Right cardiac atrium (tissue), 5 donors: ENCODE results near the gene RRAGD. TPM values are rescaled to one million over a fixed set of nuclear protein-coding genes. Genes with fewer than 3 reads are reported as not detected.

ENCODE experiments used
- ATAC-seq, 2 donors: fragments of 200-7000 bp; cut with Tn5 transposase; one replicate each; pipeline versions ENCODE4 v1.8.0 to v1.9.1; 2020; ENCODE audit warnings: moderate library complexity in 2 of 2, mild to moderate bottlenecking in 1 of 2
- DNase-seq, 3 donors: peaks; one replicate each; pipeline ENCODE4 v3.0.0-alpha.2; 2020
- H3K27ac ChIP-seq: one replicate; pipeline ENCODE4 v1.5.1; 2013; ENCODE audit warnings: mild to moderate bottlenecking, low read length, control low read depth, moderate library complexity
- H3K27me3 ChIP-seq: one replicate; pipeline ENCODE4 v1.6.1; 2013; ENCODE audit not compliant: control insufficient read depth, insufficient read depth
- H3K4me1 ChIP-seq: one replicate; pipeline ENCODE4 v1.6.1; 2013; ENCODE audit warnings: low read length; ENCODE audit not compliant: control insufficient read depth, insufficient read depth
- H3K4me3 ChIP-seq: one replicate; pipeline ENCODE4 v1.5.1; 2013; ENCODE audit warnings: low read length, control low read depth
- H3K9me3 ChIP-seq: one replicate; pipeline ENCODE4 v1.6.1; 2013; ENCODE audit warnings: low read length; ENCODE audit not compliant: control insufficient read depth
- WGBS: extraction: QIAGEN DNeasy Blood & Tissue Kit; methylation state at CpG from one replicate; pipeline ENCODE4 v1.1.7; 2013; 5-methylcytosine and 5-hydroxymethylcytosine counted together
- intact Hi-C, 4 donors: fragments of 100-400 bp; cut with DNase I; formaldehyde crosslinking; loops; one replicate each; pipeline versions ENCODE4 v1.11.0 to v1.14.0; 2022 to 2023
- long read RNA-seq, 4 donors: library from polyadenylated mRNA; unstranded; transcript quantifications; one replicate each; pipeline ENCODE4 v2.0.0, GENCODE V29; 2020 to 2021
- polyA plus RNA-seq: library from polyadenylated mRNA; stranded (reverse); fragments of 200-250 nt; gene quantifications from one replicate; pipeline ENCODE4 v1.2.3, GENCODE V29; 2013
- total RNA-seq, 4 donors: library from RNA; stranded (reverse); fragmentation: NEBNext Ultra II Directional; extraction: Animal tissue kit (Norgen Biotek cat#: 25700); gene quantifications; one replicate each; pipeline ENCODE4 v1.2.1, GENCODE V29; 2021
- donor health status: healthy with polysubstance abuse.
- donor health status: DM: no; HTN: yes; CAD: no.
- donor health status: DM: no; HTN: no; CAD: no.
- donor health status: DM: no; HTN: yes; CAD: no; lungs with severe emphysema.
- donor health status: DM: yes; HTN: yes; CAD: no.

RRAGD gene, protein sequence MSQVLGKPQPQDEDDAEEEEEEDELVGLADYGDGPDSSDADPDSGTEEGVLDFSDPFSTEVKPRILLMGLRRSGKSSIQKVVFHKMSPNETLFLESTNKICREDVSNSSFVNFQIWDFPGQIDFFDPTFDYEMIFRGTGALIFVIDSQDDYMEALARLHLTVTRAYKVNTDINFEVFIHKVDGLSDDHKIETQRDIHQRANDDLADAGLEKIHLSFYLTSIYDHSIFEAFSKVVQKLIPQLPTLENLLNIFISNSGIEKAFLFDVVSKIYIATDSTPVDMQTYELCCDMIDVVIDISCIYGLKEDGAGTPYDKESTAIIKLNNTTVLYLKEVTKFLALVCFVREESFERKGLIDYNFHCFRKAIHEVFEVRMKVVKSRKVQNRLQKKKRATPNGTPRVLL
- total RNA-seq = 100 to 1,000 TPM in 3 of 4 donors, 10 to 100 TPM in 1; 92.2 to 154 (median 126) TPM
- 57.2 TPM for polyA plus RNA-seq
- long read RNA-seq, donor 1, full-length matches to known transcripts = 163 of 183 reads
- long read RNA-seq, donor 1, partial matches to known transcripts = 1 of 183 reads
- long read RNA-seq, donor 1, other reads (novel, unspliced or antisense) = 19 of 183 reads
- long read RNA-seq, donor 2, full-length matches to known transcripts = 122 of 137 reads
- long read RNA-seq, donor 2, partial matches to known transcripts = 1 of 137 reads
- long read RNA-seq, donor 2, other reads (novel, unspliced or antisense) = 14 of 137 reads
- long read RNA-seq, donor 3, full-length matches to known transcripts = 17 of 90 reads
- long read RNA-seq, donor 3, partial matches to known transcripts = 4 of 90 reads
- long read RNA-seq, donor 3, other reads (novel, unspliced or antisense) = 69 of 90 reads
- long read RNA-seq, donor 4, full-length matches to known transcripts = 171 of 199 reads
- long read RNA-seq, donor 4, partial matches to known transcripts = 1 of 199 reads
- long read RNA-seq, donor 4, other reads (novel, unspliced or antisense) = 27 of 199 reads

GRCh38 chr6:89412071-89413005 is at the start of gene RRAGD:
Gene RRAGD, minus strand, starts transcription at chr6:89412273. Its CDS starts 280 bp downstream, at chr6:89411993.
- WGBS = under 1% methylated on average over 85 of the region's 85 CpGs
- intact Hi-C loops = no loop called here
- Histone ChIP-seq H3K9me3 (no peaks in the 10 kb centered on the region), H3K4me1 (peaks cover 2% of the 10 kb centered on the region), H3K4me3 (peak within 1 kb of the TSS; percentile 89), H3K27me3 (no peaks in the 10 kb centered on the region), H3K27ac (peak within 1 kb of the TSS; percentile 77)
- peak; percentile 68 to 90 (median 89) for DNase-seq
- peak; percentile 91 for ATAC-seq

DNA sequence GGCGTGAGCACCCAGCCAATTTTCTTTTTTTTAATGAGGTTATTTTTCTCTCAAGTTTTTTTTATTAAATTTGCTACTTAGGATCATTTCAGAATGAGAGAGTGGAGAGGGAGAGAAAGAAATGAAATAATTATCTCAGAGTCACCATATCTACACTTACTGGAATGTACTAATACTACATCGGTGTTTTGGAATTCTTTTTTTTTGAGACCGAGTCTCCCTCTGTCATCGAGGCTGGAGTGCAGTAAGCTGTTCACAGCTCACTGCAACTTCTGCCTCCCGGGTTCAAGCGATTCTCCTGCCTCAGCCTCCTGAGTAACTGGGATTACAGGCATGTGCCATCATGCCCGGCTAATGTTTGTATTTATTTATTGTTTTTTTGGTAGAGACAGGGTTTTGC is 48.6 kb upstream of the RRAGD start:
- DNase-seq = no peak
- Histone ChIP-seq H3K27ac (no peak overlapping the region), H3K4me3 (no peak overlapping the region), H3K9me3 (no peaks in the 10 kb centered on the region), H3K27me3 (no peaks in the 10 kb centered on the region), H3K4me1 (no peaks in the 10 kb centered on the region)
- ATAC-seq = peak in 1 of 2 donors; percentile 51
- 59% methylated on average over 7 of the region's 7 CpGs for WGBS
- intact Hi-C loops = no loop called here

DNA sequence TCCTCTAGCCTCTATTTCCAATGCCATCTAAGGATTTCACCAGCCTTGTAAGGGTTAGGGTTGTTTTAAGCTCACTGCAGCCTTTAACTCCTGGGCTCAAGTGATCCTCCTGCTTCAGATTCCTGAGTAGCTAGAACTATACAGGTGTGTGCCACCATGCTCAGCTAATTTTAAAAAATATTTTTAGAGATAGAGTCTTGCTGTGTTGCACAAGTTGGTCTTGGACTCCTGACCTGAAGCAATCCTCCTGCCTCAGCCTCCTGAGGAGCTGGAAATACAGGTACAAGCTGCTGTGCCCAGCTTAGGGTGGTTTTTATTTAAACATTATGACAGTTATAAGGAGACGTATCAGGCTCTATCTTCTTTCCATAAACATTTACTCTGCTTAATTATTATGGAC is 47.4 kb upstream of the RRAGD start:
- DNase-seq (no peak), ATAC-seq (no peak)
- Histone ChIP-seq H3K9me3 (no peaks in the 10 kb centered on the region), H3K27me3 (no peaks in the 10 kb centered on the region), H3K4me3 (no peak overlapping the region), H3K4me1 (no peaks in the 10 kb centered on the region), H3K27ac (no peak overlapping the region)
- intact Hi-C loops = no loop called here
- 94% methylated on average over 1 of the region's 1 CpG for WGBS

- H3K4me3 ChIP-seq = no peak overlapping the region
- no peaks in the 10 kb centered on the region for H3K27me3 ChIP-seq
- no peak for ATAC-seq
- WGBS = 87% methylated on average over 5 of the region's 5 CpGs
- intact Hi-C loops = no loop called here
- DNase-seq = no peak
- H3K4me1 ChIP-seq = no peaks in the 10 kb centered on the region
- H3K9me3 ChIP-seq = no peaks in the 10 kb centered on the region
- H3K27ac ChIP-seq = no peak overlapping the region
Measured at GRCh38 chr6:89458704-89459103, 46.6 kb upstream of the RRAGD start.

- ATAC-seq = no peak
Measured at GRCh38 chr6:89454300-89454699, 42.2 kb upstream of the RRAGD start.

DNA sequence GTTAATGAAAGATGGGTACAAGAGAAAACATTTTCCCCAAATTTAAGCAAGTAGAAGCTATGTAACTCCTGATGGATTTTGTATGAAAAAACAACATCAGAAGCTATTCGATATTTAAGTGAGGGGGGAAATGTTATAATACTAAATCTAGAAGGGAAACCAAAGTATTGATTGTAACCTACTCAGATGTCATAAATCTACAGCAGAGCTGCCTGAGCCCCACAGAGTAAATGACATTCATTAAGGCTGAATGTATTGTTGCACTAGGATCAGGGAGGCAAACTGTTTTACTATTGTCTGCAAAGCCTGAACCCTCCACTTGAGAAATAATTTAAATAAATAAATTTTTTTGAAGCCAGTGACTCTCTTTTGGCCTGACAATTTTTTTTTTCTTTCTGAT is 40.2 kb upstream of the RRAGD start:
- 91% methylated on average over 1 of the region's 1 CpG for WGBS
- Histone ChIP-seq H3K27me3 (no peaks in the 10 kb centered on the region), H3K27ac (no peak overlapping the region), H3K4me1 (no peaks in the 10 kb centered on the region), H3K9me3 (no peaks in the 10 kb centered on the region), H3K4me3 (no peak overlapping the region)
- no peak for DNase-seq
- intact Hi-C loops = no loop called here
- ATAC-seq = no peak

More at GRCh38 chr6:89454300-89454699, 42.2 kb upstream of the RRAGD start:
- Histone ChIP-seq H3K27me3 (no peaks in the 10 kb centered on the region), H3K27ac (no peak overlapping the region), H3K4me1 (no peaks in the 10 kb centered on the region), H3K4me3 (no peak overlapping the region), H3K9me3 (no peaks in the 10 kb centered on the region)
- intact Hi-C loops = no loop called here
- no peak for DNase-seq
- WGBS = 72% methylated on average over 2 of the region's 2 CpGs

DNA sequence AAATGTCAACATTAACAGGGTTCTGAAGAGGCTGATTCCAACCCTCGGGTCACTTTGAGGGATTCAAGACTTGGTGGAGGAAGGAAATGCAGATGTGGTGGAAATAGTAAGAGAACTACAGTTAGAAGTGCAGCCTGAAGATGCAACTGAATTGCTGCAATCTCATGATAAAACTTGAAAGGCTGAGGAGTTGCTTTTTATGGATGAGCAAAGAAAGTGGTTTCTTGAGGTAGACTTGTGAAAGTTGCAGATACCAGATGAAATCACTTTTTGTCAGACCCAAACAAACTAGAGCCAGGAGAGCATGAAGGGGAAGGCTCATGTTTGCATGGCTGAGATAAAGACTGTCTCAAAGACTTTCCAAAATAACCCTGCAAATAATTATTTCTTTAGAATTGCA is 37.1 kb upstream of the RRAGD start:
- H3K4me3 ChIP-seq = no peak overlapping the region
- H3K9me3 ChIP-seq = no peaks in the 10 kb centered on the region
- H3K27me3 ChIP-seq = no peaks in the 10 kb centered on the region
- ATAC-seq (no peak), DNase-seq (no peak)
- WGBS = 34% methylated on average over 1 of the region's 1 CpG
- intact Hi-C loops = no loop called here
- H3K27ac ChIP-seq = no peak overlapping the region
- H3K4me1 ChIP-seq = no peaks in the 10 kb centered on the region

DNA sequence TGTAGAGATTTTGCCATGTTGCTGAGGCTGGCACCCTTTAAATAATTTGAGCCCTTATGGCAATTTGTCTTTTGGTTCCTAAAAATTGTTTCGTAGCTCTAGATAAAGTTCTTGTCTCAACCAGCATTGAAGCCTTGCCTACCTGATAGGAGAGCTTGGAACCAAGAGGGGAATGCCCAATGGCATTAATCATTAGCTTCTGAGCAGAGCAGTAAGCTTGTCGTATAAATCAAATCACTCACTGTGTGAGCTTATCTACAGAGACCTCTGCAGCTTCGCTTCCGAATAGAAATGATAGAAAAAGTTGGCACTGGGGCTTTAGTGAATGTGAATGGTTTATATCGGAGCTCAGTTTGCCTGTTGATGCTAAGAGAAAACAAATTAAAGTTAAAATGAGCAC is 31.6 kb upstream of the RRAGD start:
- no peak for DNase-seq
- intact Hi-C loops = no loop called here
- Histone ChIP-seq H3K27ac (no peak overlapping the region), H3K4me3 (no peak overlapping the region), H3K4me1 (no peaks in the 10 kb centered on the region), H3K27me3 (no peaks in the 10 kb centered on the region), H3K9me3 (no peaks in the 10 kb centered on the region)
- WGBS = 49% methylated on average over 5 of the region's 5 CpGs
- ATAC-seq = no peak

GRCh38 chr6:89440200-89440599 is 28.1 kb upstream of the RRAGD start:
- Histone ChIP-seq H3K9me3 (no peaks in the 10 kb centered on the region), H3K27me3 (no peaks in the 10 kb centered on the region), H3K4me1 (no peaks in the 10 kb centered on the region), H3K27ac (no peak overlapping the region), H3K4me3 (no peak overlapping the region)
- WGBS = 99% methylated on average over 3 of the region's 3 CpGs
- ATAC-seq (no peak), DNase-seq (no peak)
- intact Hi-C loops = no loop called here

DNA sequence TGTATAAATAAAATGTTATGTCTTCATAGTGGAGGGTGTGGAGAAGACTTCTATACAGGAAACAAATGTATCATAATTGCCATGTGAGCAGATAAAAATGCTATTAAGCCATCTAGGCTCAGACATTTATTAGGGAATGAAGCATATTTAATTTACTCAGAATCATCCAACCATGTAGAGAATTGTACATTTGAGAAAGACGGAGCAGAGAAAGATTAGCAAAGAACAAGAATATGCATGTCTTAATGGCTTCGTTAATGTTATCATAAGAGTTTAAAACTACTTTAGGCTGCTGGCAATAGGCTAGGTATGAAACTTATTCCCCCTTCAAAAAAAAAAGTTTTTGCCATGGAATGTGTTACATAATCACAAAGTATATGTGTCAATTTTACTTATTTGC is 26.9 kb upstream of the RRAGD start:
- no peaks in the 10 kb centered on the region for H3K27me3 ChIP-seq
- H3K4me1 ChIP-seq = no peaks in the 10 kb centered on the region
- H3K4me3 ChIP-seq = no peak overlapping the region
- no peaks in the 10 kb centered on the region for H3K9me3 ChIP-seq
- intact Hi-C loops = no loop called here
- DNase-seq = no peak
- 96% methylated on average over 2 of the region's 2 CpGs for WGBS
- H3K27ac ChIP-seq = no peak overlapping the region
- no peak for ATAC-seq
